Fibroblast of mammary gland (primary cell): ENCODE results near the gene ENKUR.
"Not testable (repeated sequence)": the region's sequence is repeated elsewhere in the genome, so short reads cannot be mapped to it uniquely, and the experiment has no call there.

Experiments
- DNase-seq: peaks from one replicate; pipeline ENCODE4 v3.0.0-alpha.2; 2010; ENCODE audit warnings: low read depth
- H3K4me3 ChIP-seq: 2 replicates; pipeline ENCODE4 v1.5.1; 2011; ENCODE audit warnings: low read depth, mild to moderate bottlenecking, low read length, moderate library complexity; ENCODE audit not compliant: control insufficient read depth
- TF ChIP-seq, protein P1 (sequence below): conservative IDR thresholded peaks from 2 replicates; pipeline ENCODE4 v1.5.1; 2011; ENCODE audit warnings: low read depth, low read length, inconsistent platforms; ENCODE audit not compliant: control insufficient read depth, insufficient read depth

The ENKUR gene

DNA sequence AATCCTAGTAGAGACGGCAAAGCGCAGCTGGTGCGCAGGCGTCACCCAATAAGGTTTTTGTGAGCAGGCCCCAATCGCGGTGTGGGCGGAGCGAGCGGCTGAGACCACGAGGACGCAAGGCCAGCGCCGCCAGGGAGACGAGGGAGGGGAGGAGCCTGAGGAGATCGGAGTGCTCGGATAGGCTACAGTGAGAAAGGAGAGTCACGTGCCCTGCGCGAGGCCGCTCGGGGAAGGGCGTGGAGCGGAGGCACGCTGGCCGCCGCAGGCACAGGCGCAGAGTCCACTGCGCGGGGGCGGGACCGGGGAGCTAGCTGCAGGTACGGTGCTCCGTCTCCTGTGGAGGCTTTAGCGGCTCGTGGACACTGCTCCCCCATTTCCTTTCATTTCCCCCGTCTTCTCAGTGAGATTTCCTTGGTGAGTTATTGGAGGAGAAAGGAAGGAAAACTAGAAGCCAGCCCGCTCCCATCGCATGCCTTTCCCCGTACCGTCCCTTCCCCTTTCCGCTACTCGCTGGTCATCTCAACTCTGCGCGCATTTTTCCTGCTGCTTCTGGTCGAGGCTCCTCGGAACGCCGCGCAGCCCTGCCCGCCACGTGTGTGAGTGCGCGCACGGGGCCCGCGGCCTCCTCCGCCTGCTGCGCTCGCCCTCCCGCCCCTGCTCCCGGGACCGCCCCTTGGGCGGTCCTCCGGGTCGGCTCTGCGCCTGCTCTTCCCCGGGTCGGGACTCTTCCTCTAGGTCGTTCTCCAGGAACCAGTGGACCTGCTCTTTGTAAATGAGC, 607 bp upstream of the ENKUR start, which contains the start of gene THNSL1:
THNSL1 (plus strand) TSS at position 237 of the 778 bp plus-strand sequence. CDS start 6,612 bp downstream, outside the sequence.
- DNase-seq, result peak; percentile 98
- TF ChIP-seq, protein P1, sequence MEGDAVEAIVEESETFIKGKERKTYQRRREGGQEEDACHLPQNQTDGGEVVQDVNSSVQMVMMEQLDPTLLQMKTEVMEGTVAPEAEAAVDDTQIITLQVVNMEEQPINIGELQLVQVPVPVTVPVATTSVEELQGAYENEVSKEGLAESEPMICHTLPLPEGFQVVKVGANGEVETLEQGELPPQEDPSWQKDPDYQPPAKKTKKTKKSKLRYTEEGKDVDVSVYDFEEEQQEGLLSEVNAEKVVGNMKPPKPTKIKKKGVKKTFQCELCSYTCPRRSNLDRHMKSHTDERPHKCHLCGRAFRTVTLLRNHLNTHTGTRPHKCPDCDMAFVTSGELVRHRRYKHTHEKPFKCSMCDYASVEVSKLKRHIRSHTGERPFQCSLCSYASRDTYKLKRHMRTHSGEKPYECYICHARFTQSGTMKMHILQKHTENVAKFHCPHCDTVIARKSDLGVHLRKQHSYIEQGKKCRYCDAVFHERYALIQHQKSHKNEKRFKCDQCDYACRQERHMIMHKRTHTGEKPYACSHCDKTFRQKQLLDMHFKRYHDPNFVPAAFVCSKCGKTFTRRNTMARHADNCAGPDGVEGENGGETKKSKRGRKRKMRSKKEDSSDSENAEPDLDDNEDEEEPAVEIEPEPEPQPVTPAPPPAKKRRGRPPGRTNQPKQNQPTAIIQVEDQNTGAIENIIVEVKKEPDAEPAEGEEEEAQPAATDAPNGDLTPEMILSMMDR, result no peak
- peak within 1 kb of the TSS; percentile 74 for H3K4me3 ChIP-seq

DNA sequence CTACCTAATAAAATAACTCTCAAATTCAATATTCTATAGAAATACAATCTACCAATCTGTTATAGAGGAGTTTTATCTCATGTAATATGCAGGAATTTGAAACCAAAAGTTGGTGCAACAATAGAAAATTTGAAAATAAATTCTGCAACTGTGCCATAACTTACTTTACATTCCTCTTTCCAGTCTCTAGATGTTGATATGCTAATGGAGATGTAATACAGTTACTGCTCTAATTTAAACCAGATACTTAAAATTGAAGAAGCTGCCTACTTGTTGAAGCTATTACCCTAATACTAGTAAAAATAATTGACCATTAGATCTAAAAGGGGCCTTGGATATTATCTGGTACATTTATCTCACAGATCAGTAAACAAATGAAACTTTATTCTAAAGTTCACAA, 1.4 kb downstream of the ENKUR start:
- no peak overlapping the region for H3K4me3 ChIP-seq
- DNase-seq, result no peak
- TF ChIP-seq, protein P1, result no peak

DNA sequence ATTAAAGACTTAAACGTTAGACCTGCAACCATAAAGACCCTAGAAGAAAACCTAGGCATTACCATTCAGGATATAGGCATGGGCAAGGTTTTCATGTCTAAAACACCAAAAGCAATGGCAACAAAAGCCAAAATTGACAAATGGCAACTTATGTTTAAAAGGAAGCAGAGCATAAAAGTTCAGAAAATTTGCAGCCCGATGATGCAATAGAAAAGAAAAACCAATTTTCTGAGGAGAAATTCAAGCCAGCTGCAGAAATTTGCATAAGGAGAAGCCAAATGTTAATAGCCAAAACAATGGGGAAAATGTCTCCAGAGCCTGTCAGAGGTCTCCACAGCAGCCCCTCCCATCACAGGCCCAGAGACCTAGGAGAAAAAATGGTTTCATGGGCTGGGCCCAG, 4.4 kb downstream of the ENKUR start:
- H3K4me3 ChIP-seq, DNase-seq: not testable (repeated sequence)

DNA sequence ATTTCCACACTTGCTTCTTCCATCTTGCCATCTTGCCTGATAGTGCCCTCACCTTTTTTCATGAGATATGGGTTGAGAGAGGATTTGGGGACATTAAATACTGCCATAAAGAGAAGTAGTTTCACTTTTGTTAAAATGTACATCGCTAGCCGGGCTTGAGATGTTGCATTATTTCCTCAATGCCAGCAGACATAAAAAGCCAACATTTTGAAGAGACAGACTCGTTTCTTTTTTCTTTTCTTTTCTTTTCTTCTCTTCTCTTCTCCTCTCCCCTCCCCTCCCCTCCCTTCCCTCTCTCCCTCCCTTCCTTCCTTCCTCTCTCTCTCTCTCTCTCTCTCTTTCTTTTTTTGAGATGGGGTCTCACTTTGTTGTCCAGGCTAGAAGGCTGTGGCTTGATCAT, 17.9 kb downstream of the ENKUR start:
- TF ChIP-seq, protein P1, result no peak
- DNase-seq, result no peak
- no peak overlapping the region for H3K4me3 ChIP-seq

DNA sequence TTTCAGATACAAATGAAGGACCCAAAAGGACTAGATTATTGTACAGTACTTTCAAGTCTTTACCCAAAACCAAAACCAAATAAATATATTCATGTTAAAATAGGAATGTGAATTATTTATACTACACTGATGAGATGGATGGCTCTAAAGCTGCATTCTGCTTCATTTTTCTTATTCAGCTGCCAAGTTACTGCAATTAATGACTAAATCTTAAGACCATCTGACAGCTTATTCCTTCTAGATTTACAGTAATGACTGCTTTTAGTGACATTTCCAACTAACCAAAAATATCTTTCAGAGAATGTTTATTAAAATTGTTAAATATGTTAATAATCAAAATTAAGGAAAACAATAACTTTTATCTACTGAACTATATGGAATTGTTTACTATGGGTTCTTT, 20.9 kb downstream of the ENKUR start:
- no peak overlapping the region for H3K4me3 ChIP-seq
- TF ChIP-seq, protein P1, result no peak
- no peak for DNase-seq

DNA sequence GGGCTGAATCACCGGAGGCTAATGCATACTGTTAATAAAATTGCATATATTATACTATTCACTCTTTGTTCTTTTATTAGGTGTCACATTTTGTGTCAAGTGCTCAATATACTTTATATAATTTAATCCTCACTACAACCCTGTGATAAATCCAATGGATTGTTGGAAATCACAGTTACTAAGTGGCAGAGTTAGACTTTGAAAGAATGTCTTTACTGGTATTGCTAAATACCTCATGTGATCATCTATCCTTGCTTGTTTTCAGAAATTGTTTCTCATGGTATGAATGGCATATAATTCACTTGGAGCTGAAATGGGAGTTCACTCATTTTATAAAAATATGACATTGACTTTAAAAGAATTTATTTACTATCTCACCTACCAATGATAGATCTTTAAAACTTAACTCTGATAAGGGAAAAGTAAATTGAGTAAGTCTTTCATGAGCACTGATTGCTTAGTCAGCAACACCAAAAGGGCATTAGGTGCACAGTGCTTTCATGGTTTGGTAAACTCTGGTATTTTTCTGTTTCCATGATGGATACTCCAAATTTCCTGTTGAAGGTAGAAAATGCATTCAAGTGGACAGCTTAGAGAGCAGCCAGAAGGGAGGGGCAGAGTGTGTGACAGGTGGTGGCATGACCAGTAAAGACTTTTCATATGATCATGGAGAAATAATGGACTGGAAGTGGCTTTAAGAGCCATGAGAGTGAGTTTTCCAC, 22.6 kb downstream of the ENKUR start:
- H3K4me3 ChIP-seq, result no peak overlapping the region
- TF ChIP-seq, protein P1, result no peak
- no peak for DNase-seq

DNA sequence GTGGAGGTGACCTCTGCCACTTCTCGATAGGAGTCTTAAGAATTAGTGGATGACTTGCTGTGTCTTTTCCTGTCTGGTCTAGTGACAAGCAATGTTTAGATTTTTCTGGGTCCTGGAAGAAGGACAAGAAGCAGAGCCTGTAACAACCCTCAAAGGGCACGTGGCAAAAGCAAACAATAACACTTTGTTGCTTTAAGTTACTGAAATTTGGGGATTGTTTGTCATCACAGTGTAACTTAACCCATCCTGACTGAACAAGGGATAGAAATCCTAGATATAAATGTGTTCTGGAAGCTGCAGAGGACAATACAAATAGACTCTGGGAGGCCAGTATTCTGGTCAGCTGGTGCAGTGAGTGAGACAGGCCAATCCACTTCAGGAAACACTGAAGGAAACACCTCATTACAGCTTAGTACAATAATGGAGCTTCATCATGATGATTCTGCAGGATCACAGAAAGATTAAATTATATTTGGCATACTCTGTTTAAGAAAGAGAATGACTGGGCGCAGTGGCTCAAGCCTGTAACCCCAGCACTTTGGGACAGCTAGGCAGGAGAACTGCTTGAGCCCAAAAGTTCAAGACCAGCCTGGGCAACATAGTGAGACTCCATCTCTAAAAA, 23.3 kb downstream of the ENKUR start:
- TF ChIP-seq, protein P1, result no peak
- no peak overlapping the region for H3K4me3 ChIP-seq
- no peak for DNase-seq
